ENCODE measurements around the gene GPA33. TPM values are rescaled to one million over a fixed set of nuclear protein-coding genes. Genes with fewer than 3 reads are reported as not detected.

GPA33 gene
- polyA plus RNA-seq, 1 donor from 2014 or later = 0.14 TPM

GRCh38 chr1:167102906-167103573 is 12.9 kb upstream of the GPA33 start:
- Histone ChIP-seq H3K4me3 (ENCODE audit: low read length) (no peak overlapping the region), H3K36me3 (ENCODE audit: insufficient read depth, low read length) (no peaks in the 10 kb centered on the region), H3K9me2 (ENCODE audit: insufficient read depth, low read length) (no peaks in the 10 kb centered on the region), H3K4me2 (ENCODE audit: low read length) (no peak overlapping the region), H3K27ac (ENCODE audit: low read length) (no peak overlapping the region), H3F3A (ENCODE audit: insufficient read depth, low read length, poor library complexity, severe bottlenecking) (no peaks in the 10 kb centered on the region), H3K9ac (ENCODE audit: low read length) (no peak overlapping the region), H3K27me3 (ENCODE audit: insufficient read depth, low read depth, low read length) (no peaks in the 10 kb centered on the region), H4K20me1 (ENCODE audit: insufficient read depth) (no peaks in the 10 kb centered on the region), H2AFZ (ENCODE audit: low read depth, low read length) (no peak overlapping the region), H3K9me3 (ENCODE audit: low read length) (no peaks in the 10 kb centered on the region), H3K79me2 (replicated peaks; ENCODE audit: insufficient read depth, low read length) (no peaks in the 10 kb centered on the region)
- TF ChIP-seq, protein P1, sequence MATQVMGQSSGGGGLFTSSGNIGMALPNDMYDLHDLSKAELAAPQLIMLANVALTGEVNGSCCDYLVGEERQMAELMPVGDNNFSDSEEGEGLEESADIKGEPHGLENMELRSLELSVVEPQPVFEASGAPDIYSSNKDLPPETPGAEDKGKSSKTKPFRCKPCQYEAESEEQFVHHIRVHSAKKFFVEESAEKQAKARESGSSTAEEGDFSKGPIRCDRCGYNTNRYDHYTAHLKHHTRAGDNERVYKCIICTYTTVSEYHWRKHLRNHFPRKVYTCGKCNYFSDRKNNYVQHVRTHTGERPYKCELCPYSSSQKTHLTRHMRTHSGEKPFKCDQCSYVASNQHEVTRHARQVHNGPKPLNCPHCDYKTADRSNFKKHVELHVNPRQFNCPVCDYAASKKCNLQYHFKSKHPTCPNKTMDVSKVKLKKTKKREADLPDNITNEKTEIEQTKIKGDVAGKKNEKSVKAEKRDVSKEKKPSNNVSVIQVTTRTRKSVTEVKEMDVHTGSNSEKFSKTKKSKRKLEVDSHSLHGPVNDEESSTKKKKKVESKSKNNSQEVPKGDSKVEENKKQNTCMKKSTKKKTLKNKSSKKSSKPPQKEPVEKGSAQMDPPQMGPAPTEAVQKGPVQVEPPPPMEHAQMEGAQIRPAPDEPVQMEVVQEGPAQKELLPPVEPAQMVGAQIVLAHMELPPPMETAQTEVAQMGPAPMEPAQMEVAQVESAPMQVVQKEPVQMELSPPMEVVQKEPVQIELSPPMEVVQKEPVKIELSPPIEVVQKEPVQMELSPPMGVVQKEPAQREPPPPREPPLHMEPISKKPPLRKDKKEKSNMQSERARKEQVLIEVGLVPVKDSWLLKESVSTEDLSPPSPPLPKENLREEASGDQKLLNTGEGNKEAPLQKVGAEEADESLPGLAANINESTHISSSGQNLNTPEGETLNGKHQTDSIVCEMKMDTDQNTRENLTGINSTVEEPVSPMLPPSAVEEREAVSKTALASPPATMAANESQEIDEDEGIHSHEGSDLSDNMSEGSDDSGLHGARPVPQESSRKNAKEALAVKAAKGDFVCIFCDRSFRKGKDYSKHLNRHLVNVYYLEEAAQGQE (IDR thresholded peaks at IDR 0.05; ENCODE audit: borderline replicate concordance) = no peak
- TF ChIP-seq EP300 (conservative IDR thresholded peaks at IDR 0.05; ENCODE audit: poor library complexity, severe bottlenecking) = no peak
- TF ChIP-seq RAD21 (conservative IDR thresholded peaks at IDR 0.05) = no peak
- TF ChIP-seq SMC3 (conservative IDR thresholded peaks at IDR 0.05; ENCODE audit: poor library complexity) = no peak

DNA sequence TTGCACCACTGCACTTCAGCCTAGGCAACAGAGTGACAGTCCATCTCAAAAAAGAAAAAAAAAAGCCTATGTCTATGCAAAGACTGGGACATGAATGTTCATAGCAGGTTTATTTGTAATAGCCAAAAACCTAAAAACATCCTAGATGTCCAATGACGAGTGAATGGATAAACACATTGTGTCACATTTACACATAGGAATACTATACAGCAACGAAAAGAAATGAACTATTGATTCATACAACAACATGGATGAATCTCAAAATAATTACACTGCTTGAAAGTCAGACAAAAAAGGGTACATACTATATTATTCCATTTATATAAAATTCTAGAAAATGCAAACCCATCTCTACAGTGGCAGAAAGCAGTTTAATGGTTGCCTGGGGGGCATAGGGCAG is 11.6 kb upstream of the GPA33 start:
- Histone ChIP-seq H3K79me2 (replicated peaks; ENCODE audit: insufficient read depth, low read length) (no peaks in the 10 kb centered on the region), H3K4me2 (ENCODE audit: low read length) (no peak overlapping the region), H4K20me1 (ENCODE audit: insufficient read depth) (no peaks in the 10 kb centered on the region)

More for the DNA sequence above, 11.6 kb upstream of the GPA33 start:
- TF ChIP-seq EP300 (conservative IDR thresholded peaks at IDR 0.05; ENCODE audit: poor library complexity, severe bottlenecking) (no peak), POLR2AphosphoS5 (IDR thresholded peaks at IDR 0.05) (no peak), RAD21 (conservative IDR thresholded peaks at IDR 0.05) (no peak), MXI1 (conservative IDR thresholded peaks at IDR 0.05; ENCODE audit: poor library complexity, severe bottlenecking) (no peak), EZH2 (IDR thresholded peaks at IDR 0.05; ENCODE audit: borderline replicate concordance, insufficient read depth, low read length, poor library complexity, severe bottlenecking) (no peak), SMC3 (conservative IDR thresholded peaks at IDR 0.05; ENCODE audit: poor library complexity) (no peak), TAF1 (IDR thresholded peaks at IDR 0.05; ENCODE audit: low read depth) (no peak)
- TF ChIP-seq, protein P2, sequence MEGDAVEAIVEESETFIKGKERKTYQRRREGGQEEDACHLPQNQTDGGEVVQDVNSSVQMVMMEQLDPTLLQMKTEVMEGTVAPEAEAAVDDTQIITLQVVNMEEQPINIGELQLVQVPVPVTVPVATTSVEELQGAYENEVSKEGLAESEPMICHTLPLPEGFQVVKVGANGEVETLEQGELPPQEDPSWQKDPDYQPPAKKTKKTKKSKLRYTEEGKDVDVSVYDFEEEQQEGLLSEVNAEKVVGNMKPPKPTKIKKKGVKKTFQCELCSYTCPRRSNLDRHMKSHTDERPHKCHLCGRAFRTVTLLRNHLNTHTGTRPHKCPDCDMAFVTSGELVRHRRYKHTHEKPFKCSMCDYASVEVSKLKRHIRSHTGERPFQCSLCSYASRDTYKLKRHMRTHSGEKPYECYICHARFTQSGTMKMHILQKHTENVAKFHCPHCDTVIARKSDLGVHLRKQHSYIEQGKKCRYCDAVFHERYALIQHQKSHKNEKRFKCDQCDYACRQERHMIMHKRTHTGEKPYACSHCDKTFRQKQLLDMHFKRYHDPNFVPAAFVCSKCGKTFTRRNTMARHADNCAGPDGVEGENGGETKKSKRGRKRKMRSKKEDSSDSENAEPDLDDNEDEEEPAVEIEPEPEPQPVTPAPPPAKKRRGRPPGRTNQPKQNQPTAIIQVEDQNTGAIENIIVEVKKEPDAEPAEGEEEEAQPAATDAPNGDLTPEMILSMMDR (IDR thresholded peaks at IDR 0.05; ENCODE audit: poor library complexity, severe bottlenecking) = no peak
- TF ChIP-seq, protein P1 (IDR thresholded peaks at IDR 0.05; ENCODE audit: borderline replicate concordance) = no peak
- Histone ChIP-seq H3K27ac (ENCODE audit: low read length) (no peak overlapping the region), H3K9me2 (ENCODE audit: insufficient read depth, low read length) (no peaks in the 10 kb centered on the region), H3K36me3 (ENCODE audit: insufficient read depth, low read length) (no peaks in the 10 kb centered on the region), H2AFZ (ENCODE audit: low read depth, low read length) (no peak overlapping the region), H3K9ac (ENCODE audit: low read length) (no peak overlapping the region), H3K27me3 (ENCODE audit: insufficient read depth, low read depth, low read length) (no peaks in the 10 kb centered on the region), H3F3A (ENCODE audit: insufficient read depth, low read length, poor library complexity, severe bottlenecking) (no peaks in the 10 kb centered on the region), H3K4me3 (ENCODE audit: low read length) (no peak overlapping the region), H3K9me3 (ENCODE audit: low read length) (no peaks in the 10 kb centered on the region)

All from neural cell (in vitro differentiated cells).